GM12878 (cell line): ENCODE data around the gene PLEKHA5. TPM values are rescaled to one million over a fixed set of nuclear protein-coding genes. Genes with fewer than 3 reads are reported as not detected.

Experiments
- ATAC-seq: fragments of 200-7000 bp; cut with Tn5 transposase; 3 replicates; pipeline ENCODE4 v1.9.1; 2020; ENCODE audit warnings: mild to moderate bottlenecking, moderate library complexity
- BruUV-seq: library from RNA; stranded (reverse); fragments of 400-500 nt; replicated peaks from 2 replicates; lab custom pipeline; 2021; lab: Mats Ljungman, UMichigan
- CTCF ChIA-PET: fragments of 300-600 bp; sonication (Branson Sonifier 250); formaldehyde crosslinking; extraction: SDS; loops from one replicate; lab custom pipeline; 2021; ENCODE audit warnings: inconsistent platforms; lab: Yijun Ruan, JAX
- POLR2A ChIA-PET: fragments of 350-600 bp; formaldehyde crosslinking; extraction: SDS; loops from one replicate; lab custom pipeline; 2021; ENCODE audit warnings: inconsistent platforms; lab: Charles Lee
- RAD21 ChIA-PET: fragments of 300-600 bp; sonication (Branson Sonifier 250); formaldehyde crosslinking; loops from one replicate; lab custom pipeline; 2023; ENCODE audit warnings: antibody characterized with exemption; ENCODE audit not compliant: unreplicated experiment; lab: Charles Lee
- SMC1A ChIA-PET: fragments of 300-600 bp; sonication (Branson Sonifier 250); formaldehyde crosslinking; loops from one replicate; lab custom pipeline; 2023; ENCODE audit not compliant: unreplicated experiment, uncharacterized antibody; lab: Charles Lee
- DNase-seq: peaks from one replicate; pipeline ENCODE4 v3.0.0-alpha.2; 2011; ENCODE audit warnings: low read depth, low spot score
- FAIRE-seq: peaks from 3 replicates; lab custom pipeline; 2011; peaks lifted over from hg19 to GRCh38; lab: Jason Lieb, UNC
- H2AFZ ChIP-seq: 2 replicates; pipeline ENCODE4 v1.6.0; 2011; ENCODE audit warnings: low read depth, low read length, control low read depth; ENCODE audit not compliant: control insufficient read depth
- H3K27ac ChIP-seq: 2 replicates; pipeline ENCODE4 v1.5.1; 2011; ENCODE audit warnings: control low read depth; ENCODE audit not compliant: control insufficient read depth, insufficient read depth
- H3K27me3 ChIP-seq, 2 experiments: replicated peaks in 1 of 2; 2 replicates each; pipeline versions ENCODE4 v1.6.0 to v1.6.1; 2011; ENCODE audit warnings: low read length in 1 of 2; ENCODE audit not compliant: control insufficient read depth in 2 of 2, insufficient read depth in 2 of 2
- H3K36me3 ChIP-seq, 2 experiments: 2 replicates each; pipeline ENCODE4 v1.5.1; 2011; ENCODE audit warnings: low read length in 1 of 2; ENCODE audit not compliant: control insufficient read depth in 2 of 2, insufficient read depth in 2 of 2
- H3K4me1 ChIP-seq: 2 replicates; pipeline ENCODE4 v1.6.1; 2011; ENCODE audit warnings: mild to moderate bottlenecking, low read length, moderate library complexity, mixed read lengths; ENCODE audit not compliant: control insufficient read depth, insufficient read depth
- H3K4me2 ChIP-seq: 2 replicates; pipeline ENCODE4 v1.6.0; 2011; ENCODE audit warnings: control low read depth; ENCODE audit not compliant: control insufficient read depth, insufficient read depth
- H3K4me3 ChIP-seq: fragments of 200-600 bp; sonication (generic); 2 replicates; pipeline ENCODE4 v1.5.1; 2016
- H3K79me2 ChIP-seq: 2 replicates; pipeline ENCODE4 v1.6.0; 2011; ENCODE audit warnings: low read length; ENCODE audit not compliant: control insufficient read depth, insufficient read depth
- H3K9ac ChIP-seq: 2 replicates; pipeline ENCODE4 v1.8.0; 2011; ENCODE audit warnings: low read length, control low read depth, mixed read lengths; ENCODE audit not compliant: control insufficient read depth, insufficient read depth
- H3K9me3 ChIP-seq: replicated peaks from 3 replicates; pipeline ENCODE4 v1.5.1; 2011; ENCODE audit warnings: mild to moderate bottlenecking, low read length; ENCODE audit not compliant: control insufficient read depth, insufficient read depth
- H4K20me1 ChIP-seq: 2 replicates; pipeline ENCODE4 v1.6.0; 2011; ENCODE audit not compliant: control insufficient read depth, insufficient read depth
- ASH2L ChIP-seq: fragments of 300-600, 200-600 bp; sonication (generic); IDR thresholded peaks from 2 replicates; pipeline ENCODE4 v1.6.1; 2017; ENCODE audit warnings: low read depth, mild to moderate bottlenecking, borderline replicate concordance
- BRCA1 ChIP-seq: IDR thresholded peaks from 2 replicates; pipeline ENCODE4 v1.6.1; 2011; ENCODE audit warnings: low read depth, low read length, improper control_type of control experiment
- CBFB ChIP-seq: IDR thresholded peaks from 2 replicates; pipeline ENCODE4 v1.6.1; 2016; ENCODE audit warnings: antibody characterized with exemption, low read depth
- E2F4 ChIP-seq: IDR thresholded peaks from 2 replicates; pipeline ENCODE4 v1.6.1; 2012; ENCODE audit warnings: low read depth, low read length, improper control_type of control experiment
- E4F1 ChIP-seq: fragments of 450-650 bp; IDR thresholded peaks from 2 replicates; pipeline ENCODE4 v1.6.1; 2018; ENCODE audit warnings: borderline replicate concordance, mild to moderate bottlenecking; ENCODE audit not compliant: partially characterized antibody
- ESRRA ChIP-seq: IDR thresholded peaks from 2 replicates; pipeline ENCODE4 v1.6.1; 2012; ENCODE audit warnings: mild to moderate bottlenecking, low read length, improper control_type of control experiment
- ETV6 ChIP-seq, 2 experiments: fragments of 450-650 bp in 1 of 2; IDR thresholded peaks in 1 of 2; conservative IDR thresholded peaks in 1 of 2; 2 replicates each; pipeline ENCODE4 v1.6.1; 2014; ENCODE audit warnings: antibody characterized with exemption in 1 of 2, borderline replicate concordance in 1 of 2, low read depth in 1 of 2, mild to moderate bottlenecking in 1 of 2, moderate library complexity in 1 of 2
- HCFC1 ChIP-seq: fragments of 150-350 bp; IDR thresholded peaks from 2 replicates; pipeline ENCODE4 v1.6.1; 2014; ENCODE audit warnings: low read length
- HDGF ChIP-seq: fragments of 450-650 bp; IDR thresholded peaks from 2 replicates; pipeline ENCODE4 v1.6.1; 2016; ENCODE audit warnings: antibody characterized with exemption
- PBX3 ChIP-seq: IDR thresholded peaks from 2 replicates; pipeline ENCODE4 v1.6.1; 2011; ENCODE audit warnings: mild to moderate bottlenecking, low read depth, low read length, moderate library complexity; ENCODE audit not compliant: insufficient replicate concordance
- WRNIP1 ChIP-seq: IDR thresholded peaks from 2 replicates; pipeline ENCODE4 v1.6.1; 2011; ENCODE audit warnings: low read depth, low read length, improper control_type of control experiment, borderline replicate concordance
- ZBTB40 ChIP-seq: fragments of 450-650 bp; IDR thresholded peaks from 2 replicates; pipeline ENCODE4 v1.6.1; 2016; ENCODE audit warnings: mild to moderate bottlenecking, moderate library complexity, borderline replicate concordance
- WGBS: methylation state at CpG from one replicate; pipeline ENCODE4 v1.1.6; 2016; ENCODE audit warnings: low lambda C conversion rate; ENCODE audit not compliant: insufficient replicate concordance, insufficient coverage; ENCODE audit errors: missing lambda C conversion rate; 5-methylcytosine and 5-hydroxymethylcytosine counted together
- in situ Hi-C: fragments of 300-500 bp; cut with MboI; formaldehyde crosslinking; loops from 9 replicates; pipeline ENCODE4 v1.14.3; 2018; ENCODE audit warnings: mixed read lengths
- intact Hi-C: fragments of 100-400 bp; cut with micrococcal nuclease; formaldehyde crosslinking; loops from one replicate; pipeline ENCODE4 v1.14.2; 2022; ENCODE audit not compliant: unreplicated experiment
- polyA plus RNA-seq, 11 experiments: library from polyadenylated mRNA; depleted of rRNA in 4 of 11; unstranded in 6 of 11; stranded (reverse) in 5 of 11; fragments of >200 nt; fragmentation: Nextera tagmentation in 4 of 11; fragmentation: Illumina TruSeq in 1 of 11; extraction: Ambion mirVana in 4 of 11; extraction: Trizol in 1 of 11; gene quantifications; 1 replicate in 1 of 11; 2 replicates in 10 of 11; pipeline versions ENCODE4 v1.2.1 to v1.2.3, GENCODE V29; 2011 to 2016; ENCODE audit warnings: inconsistent platforms in 2 of 11, missing spikeins in 2 of 11, low read depth in 1 of 11
- total RNA-seq, 4 experiments: library from RNA; depleted of rRNA in 3 of 4; stranded (reverse); fragments of >200 nt in 3 of 4; fragmentation: Illumina TruSeq in 1 of 4; extraction: Trizol in 1 of 4; gene quantifications; 2 replicates each; pipeline versions ENCODE4 v1.2.1 to v1.2.3, GENCODE V29; 2013 to 2021

Gene PLEKHA5
- total and polyA plus RNA-seq, 10 of the 15 experiments (the other 5 are each of a cell fraction or from before 2014, with no cell fraction given), result 0.09 to 0.33 (median 0.18) TPM; not detected in 3

- Histone ChIP-seq H3K36me3 (no peaks in the 10 kb centered on the region), H4K20me1 (no peaks in the 10 kb centered on the region), H3K79me2 (no peaks in the 10 kb centered on the region), H3K4me1 (no peaks in the 10 kb centered on the region), H2AFZ (no peak overlapping the region), H3K9me3 (no peaks in the 10 kb centered on the region), H3K27me3 (no peaks in the 10 kb centered on the region), H3K4me3 (no peak overlapping the region), H3K4me2 (no peak overlapping the region), H3K27ac (no peak overlapping the region), H3K9ac (no peak overlapping the region)
- TF ChIP-seq ASH2L (no peak), ETV6 (conservative IDR thresholded peaks at IDR 0.05 in 1 of 2, IDR thresholded peaks at IDR 0.05 in 1 of 2; ENCODE audit: borderline replicate concordance in 1 of 2, low read depth in 1 of 2) (no peak), BRCA1 (no peak), ESRRA (no peak), HCFC1 (no peak), PBX3 (no peak), E4F1 (no peak), CBFB (no peak), HDGF (no peak), WRNIP1 (no peak), ZBTB40 (no peak), E2F4 (no peak)
- BruUV-seq, result no TSS peak
- no peak for FAIRE-seq
- no peak for ATAC-seq
- ChIA-PET RAD21 (no interaction called here), SMC1A (interaction anchor here (0.5 to 0.6 kb wide), 2 partner anchors 1153 to 1355 kb away, joined by 3 read pairs; no protein-coding TSS in a partner anchor), CTCF (no interaction called here), POLR2A (no interaction called here)
- no peak for DNase-seq
- WGBS, result 0% methylated on average over 2 of the region's 2 CpGs
- in situ Hi-C loops, result no loop called here
- intact Hi-C loops, result no loop called here
These were observed 91.4 kb downstream of the PLEKHA5 start for GRCh38 chr12:19220852-19221466.
